ENCODE measurements around the gene PPP1R15B. TPM values are rescaled to one million over a fixed set of nuclear protein-coding genes. Genes with fewer than 3 reads are reported as not detected.

PPP1R15B gene
- total RNA-seq, 2 experiments from 2014 or later: 63.8 to 64.6 TPM

DNA sequence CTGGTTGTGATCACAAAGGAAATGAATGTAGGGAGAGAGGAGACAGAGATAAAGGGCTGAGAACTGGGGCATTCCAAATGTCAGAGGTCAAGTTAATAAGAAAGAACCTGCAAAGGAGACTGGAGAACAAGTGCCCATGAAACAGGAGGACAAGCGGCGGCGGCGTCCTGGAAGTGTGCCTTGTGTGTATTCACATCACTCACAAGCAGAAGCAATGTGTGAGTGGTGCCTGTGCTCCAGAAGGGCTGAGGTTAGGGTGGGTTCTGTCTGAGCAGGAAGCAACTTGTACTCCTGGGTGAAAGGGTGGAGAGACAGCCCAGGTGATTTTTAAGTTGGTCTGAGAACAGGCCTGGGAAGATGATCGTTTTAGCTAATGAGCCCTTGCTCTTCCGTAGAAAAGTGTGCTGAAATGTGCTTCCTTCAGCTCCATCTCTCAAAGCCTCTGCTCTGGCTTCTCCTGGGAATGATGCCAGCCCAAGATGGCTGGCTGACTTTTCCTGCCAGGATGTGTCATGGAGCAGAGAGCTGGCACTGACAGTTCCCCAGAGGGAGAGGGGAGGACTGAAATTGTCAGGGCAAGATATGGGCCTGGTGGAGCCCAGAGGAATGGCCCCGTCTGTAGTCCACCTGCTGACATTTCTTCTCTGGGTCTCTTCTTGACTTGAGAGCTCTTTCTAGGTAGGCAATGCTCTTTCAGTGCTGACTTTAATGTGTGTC, 26.8 kb downstream of the PPP1R15B start:
- TF ChIP-seq CTCF (IDR thresholded peaks at IDR 0.05): no peak
- peaks cover 4% of the 10 kb centered on the region for H3K4me1 Mint-ChIP-seq (ENCODE audit: low read depth)
- ChIA-PET POLR2A (interaction anchor here (0.6 to 1.1 kb wide), 3 partner anchors 10 to 268 kb away, joined by 3 to 7 read pairs (median 3); no protein-coding TSS in a partner anchor), CTCF (interaction anchor here (0.8 to 6.7 kb wide), 6 partner anchors 14 to 222 kb away, joined by 3 to 87 read pairs (median 3); partner anchors contain the start of gene MDM4)
- DNase-seq: no peak
- no peaks in the 10 kb centered on the region for H3K9me3 Mint-ChIP-seq
- intact Hi-C loops (cut with micrococcal nuclease): no loop called here
- peaks cover 2% of the 10 kb centered on the region for H3K27me3 Mint-ChIP-seq
- no peak overlapping the region for H3K27ac Mint-ChIP-seq
- no peaks in the 10 kb centered on the region for H3K36me3 Mint-ChIP-seq (ENCODE audit: low read depth)
- no peak overlapping the region for H3K4me3 Mint-ChIP-seq
- no peak for ATAC-seq

DNA sequence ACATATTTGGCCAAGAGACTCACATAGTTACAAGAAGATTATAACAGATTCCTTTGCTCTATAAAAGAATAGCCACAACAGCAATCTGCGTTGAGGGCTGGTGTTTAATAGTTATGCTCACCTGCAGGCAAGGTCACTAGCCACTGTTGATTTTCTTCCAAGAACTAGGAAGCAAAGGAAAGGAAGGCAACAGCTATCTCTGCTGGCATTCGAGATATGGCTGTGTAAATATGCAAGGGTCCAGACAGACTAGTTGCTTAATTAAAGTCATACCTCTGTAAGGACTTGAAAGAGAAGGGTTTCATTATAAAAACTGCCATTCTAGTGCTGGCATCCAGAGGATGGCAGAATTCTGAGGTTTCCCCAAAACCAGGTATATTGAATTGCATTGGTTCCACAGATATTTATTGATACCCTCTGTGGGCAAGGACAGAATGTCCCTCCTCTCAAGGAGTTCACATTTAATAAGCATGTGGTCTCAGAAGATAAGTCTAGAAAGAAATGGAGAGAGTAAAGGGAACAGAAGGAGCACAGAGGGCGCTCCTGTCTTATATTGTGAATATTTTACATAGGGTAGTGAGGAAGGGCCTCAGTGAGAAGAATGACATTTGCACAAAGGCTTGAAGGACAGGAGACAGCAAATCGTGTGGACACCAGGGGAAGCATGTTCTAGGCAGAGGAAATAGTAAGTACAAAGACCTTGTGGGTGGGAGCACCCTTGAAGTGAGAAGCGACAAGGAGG, 28.3 kb downstream of the PPP1R15B start:
- H3K27me3 Mint-ChIP-seq: peaks cover 5% of the 10 kb centered on the region
- ChIA-PET CTCF (interaction anchor here (0.9 to 4.3 kb wide), 9 partner anchors 9 to 255 kb away, joined by 3 to 63 read pairs (median 4); no protein-coding TSS in a partner anchor), POLR2A (interaction anchor here (1.1 kb wide), 1 partner anchor 10 kb away, joined by 5 read pairs; no protein-coding TSS in a partner anchor)
- DNase-seq (no peak), ATAC-seq (no peak)
- H3K36me3 Mint-ChIP-seq (ENCODE audit: low read depth): no peaks in the 10 kb centered on the region
- no peak for TF ChIP-seq CTCF (IDR thresholded peaks at IDR 0.05)
- H3K4me1 Mint-ChIP-seq (ENCODE audit: low read depth): peaks cover 5% of the 10 kb centered on the region
- no peak overlapping the region for H3K4me3 Mint-ChIP-seq
- no peak overlapping the region for H3K27ac Mint-ChIP-seq
- intact Hi-C loops (cut with micrococcal nuclease): no loop called here
- no peaks in the 10 kb centered on the region for H3K9me3 Mint-ChIP-seq

GRCh38 chr1:204382714-204383083, 28.9 kb downstream of the PPP1R15B start:
- Mint-ChIP-seq H3K27ac (no peak overlapping the region), H3K9me3 (no peaks in the 10 kb centered on the region), H3K4me3 (no peak overlapping the region), H3K4me1 (ENCODE audit: low read depth) (peaks cover 11% of the 10 kb centered on the region), H3K27me3 (peaks cover 10% of the 10 kb centered on the region), H3K36me3 (ENCODE audit: low read depth) (no peaks in the 10 kb centered on the region)
- ATAC-seq (no peak), DNase-seq (no peak)
- intact Hi-C loops (cut with micrococcal nuclease): no loop called here
- no peak for TF ChIP-seq CTCF (IDR thresholded peaks at IDR 0.05)
- POLR2A ChIA-PET: interaction anchor here (0.6 to 1.1 kb wide), 5 partner anchors 11 to 449 kb away, joined by 3 to 5 read pairs (median 3); no protein-coding TSS in a partner anchor
- CTCF ChIA-PET: interaction anchor here (0.9 to 4.3 kb wide), 11 partner anchors 9 to 254 kb away, joined by 3 to 63 read pairs (median 4); no protein-coding TSS in a partner anchor

GRCh38 chr1:204380293-204380831, 31.3 kb downstream of the PPP1R15B start:
- no peak overlapping the region for H3K4me3 Mint-ChIP-seq
- H3K9me3 Mint-ChIP-seq: no peaks in the 10 kb centered on the region
- H3K4me1 Mint-ChIP-seq (ENCODE audit: low read depth): peaks cover 14% of the 10 kb centered on the region
- POLR2A ChIA-PET: interaction anchor here (0.8 to 1.0 kb wide), 3 partner anchors 9 to 28 kb away, joined by 3 to 4 read pairs (median 3); no protein-coding TSS in a partner anchor
- TF ChIP-seq CTCF (IDR thresholded peaks at IDR 0.05): no peak
- DNase-seq (no peak), ATAC-seq (no peak)
- no peak overlapping the region for H3K27ac Mint-ChIP-seq
- intact Hi-C loops (cut with micrococcal nuclease): no loop called here
- H3K27me3 Mint-ChIP-seq: peaks cover 14% of the 10 kb centered on the region
- CTCF ChIA-PET: interaction anchor here (0.9 to 4.3 kb wide), 9 partner anchors 11 to 123 kb away, joined by 3 to 63 read pairs (median 6); no protein-coding TSS in a partner anchor
- H3K36me3 Mint-ChIP-seq (ENCODE audit: low read depth): no peaks in the 10 kb centered on the region
